ENCODE data around the gene PPOX.

The PPOX gene

GRCh38 chr1:161206411-161207140 lies 40.4 kb downstream of the PPOX start:
- no peak overlapping the region for H3K9ac ChIP-seq (ENCODE audit: low read length)
- H3K36me3 ChIP-seq (ENCODE audit: control insufficient read depth, insufficient read depth, low read length): peaks cover 22% of the 10 kb centered on the region
- H3K4me3 ChIP-seq (ENCODE audit: low read length): no peak overlapping the region
- H3K9me3 ChIP-seq (ENCODE audit: control insufficient read depth, low read length): no peaks in the 10 kb centered on the region
- H3K27me3 ChIP-seq (ENCODE audit: control insufficient read depth, insufficient read depth, low read length): no peaks in the 10 kb centered on the region
- H3K4me1 ChIP-seq (ENCODE audit: control insufficient read depth, insufficient read depth, low read length): peaks cover 13% of the 10 kb centered on the region

- no peak overlapping the region for H3K4me3 ChIP-seq (ENCODE audit: low read length)
- no peaks in the 10 kb centered on the region for H3K9me3 ChIP-seq (ENCODE audit: control insufficient read depth, low read length)
- no peak overlapping the region for H3K9ac ChIP-seq (ENCODE audit: low read length)
- no peaks in the 10 kb centered on the region for H3K27me3 ChIP-seq (ENCODE audit: control insufficient read depth, insufficient read depth, low read length)
- H3K36me3 ChIP-seq (ENCODE audit: control insufficient read depth, insufficient read depth, low read length): peaks cover 22% of the 10 kb centered on the region
- H3K4me1 ChIP-seq (ENCODE audit: control insufficient read depth, insufficient read depth, low read length): peaks cover 10% of the 10 kb centered on the region
These were observed 40.9 kb downstream of the PPOX start for GRCh38 chr1:161207173-161207572.

DNA sequence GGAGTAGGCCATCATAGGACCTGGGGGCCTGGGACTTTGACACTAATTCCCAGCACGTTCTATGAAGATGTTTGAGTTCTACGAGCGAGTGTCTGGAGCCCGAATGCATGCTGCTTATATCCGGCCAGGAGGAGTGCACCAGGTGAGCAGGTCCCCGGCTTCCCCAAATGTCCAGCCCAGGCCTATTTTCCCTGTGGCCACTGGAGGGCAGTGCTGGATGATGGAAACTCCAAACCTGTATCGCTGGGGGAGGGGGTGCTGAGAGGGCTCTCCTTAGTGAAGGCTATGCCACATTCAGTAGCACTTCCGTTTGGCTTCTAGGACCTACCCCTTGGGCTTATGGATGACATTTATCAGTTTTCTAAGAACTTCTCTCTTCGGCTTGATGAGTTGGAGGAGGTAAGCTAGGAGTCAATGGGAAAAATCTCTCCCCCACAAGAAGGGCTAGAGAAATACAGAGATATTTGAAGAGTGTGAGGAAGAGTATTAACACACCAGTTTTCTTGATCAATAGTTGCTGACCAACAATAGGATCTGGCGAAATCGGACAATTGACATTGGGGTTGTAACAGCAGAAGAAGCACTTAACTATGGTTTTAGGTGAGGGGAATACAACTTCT lies 43.7 kb downstream of the PPOX start:
- Histone ChIP-seq H3K9ac (ENCODE audit: low read length) (no peak overlapping the region), H3K9me3 (ENCODE audit: control insufficient read depth, low read length) (no peaks in the 10 kb centered on the region), H3K4me1 (ENCODE audit: control insufficient read depth, insufficient read depth, low read length) (no peaks in the 10 kb centered on the region)

GRCh38 chr1:161214369-161214768 lies 48.1 kb downstream of the PPOX start:
- Histone ChIP-seq H3K9me3 (ENCODE audit: control insufficient read depth, low read length) (no peaks in the 10 kb centered on the region), H3K4me1 (ENCODE audit: control insufficient read depth, insufficient read depth, low read length) (no peaks in the 10 kb centered on the region), H3K9ac (ENCODE audit: low read length) (no peak overlapping the region), H3K36me3 (ENCODE audit: control insufficient read depth, insufficient read depth, low read length) (peaks cover 26% of the 10 kb centered on the region), H3K4me3 (ENCODE audit: low read length) (no peak overlapping the region), H3K27me3 (ENCODE audit: control insufficient read depth, insufficient read depth, low read length) (no peaks in the 10 kb centered on the region)

More for the DNA sequence above, 43.7 kb downstream of the PPOX start:
- no peak overlapping the region for H3K4me3 ChIP-seq (ENCODE audit: low read length)
- H3K36me3 ChIP-seq (ENCODE audit: control insufficient read depth, insufficient read depth, low read length): peaks cover 31% of the 10 kb centered on the region
- no peaks in the 10 kb centered on the region for H3K27me3 ChIP-seq (ENCODE audit: control insufficient read depth, insufficient read depth, low read length)

DNA sequence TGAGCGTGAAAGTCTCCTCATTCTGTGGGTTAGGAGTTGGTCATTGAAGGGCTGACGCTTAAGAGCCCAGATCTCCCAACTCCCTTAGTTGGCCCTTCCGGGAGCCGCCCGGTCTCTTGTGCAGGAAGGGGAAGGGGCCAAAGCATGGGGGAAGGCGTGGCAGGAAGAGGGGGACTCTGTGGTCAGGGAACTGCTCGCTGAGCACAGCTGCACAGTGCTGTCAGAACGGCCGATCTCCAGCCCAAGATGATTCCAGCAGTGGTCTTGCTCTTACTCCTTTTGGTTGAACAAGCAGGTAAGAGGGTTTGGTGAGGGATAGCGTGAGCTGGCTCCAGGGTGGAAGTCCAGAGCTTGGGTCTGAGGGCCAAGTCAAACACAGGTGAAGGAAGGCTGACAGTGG lies 48.9 kb downstream of the PPOX start, which contains the start of gene FCER1G:
FCER1G (plus strand) TSS at position 220 of the 400 bp plus-strand sequence; CDS start at position 247, 27 bp downstream.
- H3K9ac ChIP-seq (ENCODE audit: low read length): no peak within 1 kb of the TSS
- H3K27me3 ChIP-seq (ENCODE audit: control insufficient read depth, insufficient read depth, low read length): no peaks in the 10 kb centered on the region
- H3K36me3 ChIP-seq (ENCODE audit: control insufficient read depth, insufficient read depth, low read length): peaks cover 22% of the 10 kb centered on the region
- no peaks in the 10 kb centered on the region for H3K4me1 ChIP-seq (ENCODE audit: control insufficient read depth, insufficient read depth, low read length)
- H3K9me3 ChIP-seq (ENCODE audit: control insufficient read depth, low read length): no peaks in the 10 kb centered on the region
- H3K4me3 ChIP-seq (ENCODE audit: low read length): no peak within 1 kb of the TSS

- Histone ChIP-seq H3K9ac (ENCODE audit: low read length) (peak overlapping the region; percentile 51), H3K9me3 (ENCODE audit: control insufficient read depth, low read length) (no peaks in the 10 kb centered on the region), H3K4me1 (ENCODE audit: control insufficient read depth, insufficient read depth, low read length) (no peaks in the 10 kb centered on the region), H3K36me3 (ENCODE audit: control insufficient read depth, insufficient read depth, low read length) (peaks cover 10% of the 10 kb centered on the region), H3K27me3 (ENCODE audit: control insufficient read depth, insufficient read depth, low read length) (no peaks in the 10 kb centered on the region), H3K4me3 (ENCODE audit: low read length) (no peak overlapping the region)
These were observed 50.9 kb downstream of the PPOX start for GRCh38 chr1:161216945-161217712.

- Histone ChIP-seq H3K4me3 (ENCODE audit: low read length) (no peak overlapping the region), H3K36me3 (ENCODE audit: control insufficient read depth, insufficient read depth, low read length) (peaks cover 10% of the 10 kb centered on the region), H3K9ac (ENCODE audit: low read length) (no peak overlapping the region), H3K4me1 (ENCODE audit: control insufficient read depth, insufficient read depth, low read length) (no peaks in the 10 kb centered on the region), H3K27me3 (ENCODE audit: control insufficient read depth, insufficient read depth, low read length) (no peaks in the 10 kb centered on the region), H3K9me3 (ENCODE audit: control insufficient read depth, low read length) (no peaks in the 10 kb centered on the region)
These were observed 51.6 kb downstream of the PPOX start for GRCh38 chr1:161217831-161218230.

DNA sequence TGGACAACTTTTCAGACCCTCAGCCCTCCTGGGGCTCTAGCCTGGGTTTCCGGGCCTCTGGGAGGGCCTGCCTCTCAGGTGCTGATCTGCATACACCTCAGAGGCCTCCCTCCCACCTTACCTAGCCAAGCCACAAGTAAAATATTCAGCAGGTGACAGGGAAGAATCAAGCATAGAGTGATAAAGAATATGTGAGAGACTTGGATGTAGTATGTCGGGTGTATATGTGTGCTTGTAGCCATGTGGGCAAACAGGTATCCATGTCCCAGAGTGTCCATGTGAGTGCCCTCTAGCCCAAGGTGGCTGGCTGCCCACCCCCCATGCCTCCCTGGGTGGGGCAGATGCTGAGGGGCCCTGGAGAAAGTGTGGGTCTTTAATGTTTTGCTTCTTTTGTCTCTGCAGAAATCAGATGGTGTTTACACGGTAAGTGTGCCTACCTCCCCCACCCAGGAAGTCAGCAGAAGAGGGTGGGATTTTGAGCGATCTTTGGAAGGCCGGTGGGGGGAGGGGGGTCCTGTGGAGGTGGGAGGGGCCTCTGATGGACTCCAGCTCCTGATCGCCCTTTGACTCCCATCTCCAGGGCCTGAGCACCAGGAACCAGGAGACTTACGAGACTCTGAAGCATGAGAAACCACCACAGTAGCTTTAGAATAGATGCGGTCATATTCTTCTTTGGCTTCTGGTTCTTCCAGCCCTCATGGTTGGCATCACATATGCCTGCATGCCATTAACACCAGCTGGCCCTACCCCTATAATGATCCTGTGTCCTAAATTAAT lies 52.3 kb downstream of the PPOX start:
- Histone ChIP-seq H3K9me3 (ENCODE audit: control insufficient read depth, low read length) (no peaks in the 10 kb centered on the region), H3K4me3 (ENCODE audit: low read length) (no peak overlapping the region), H3K27me3 (ENCODE audit: control insufficient read depth, insufficient read depth, low read length) (no peaks in the 10 kb centered on the region), H3K36me3 (ENCODE audit: control insufficient read depth, insufficient read depth, low read length) (peaks cover 3% of the 10 kb centered on the region), H3K9ac (ENCODE audit: low read length) (no peak overlapping the region), H3K4me1 (ENCODE audit: control insufficient read depth, insufficient read depth, low read length) (no peaks in the 10 kb centered on the region)

GRCh38 chr1:161219078-161219892 lies 53.1 kb downstream of the PPOX start:
- Histone ChIP-seq H3K36me3 (ENCODE audit: control insufficient read depth, insufficient read depth, low read length) (no peaks in the 10 kb centered on the region), H3K27me3 (ENCODE audit: control insufficient read depth, insufficient read depth, low read length) (no peaks in the 10 kb centered on the region), H3K9me3 (ENCODE audit: control insufficient read depth, low read length) (no peaks in the 10 kb centered on the region), H3K4me3 (ENCODE audit: low read length) (no peak overlapping the region), H3K4me1 (ENCODE audit: control insufficient read depth, insufficient read depth, low read length) (no peaks in the 10 kb centered on the region), H3K9ac (ENCODE audit: low read length) (no peak overlapping the region)

- no peak overlapping the region for H3K4me3 ChIP-seq (ENCODE audit: low read length)
- H3K36me3 ChIP-seq (ENCODE audit: control insufficient read depth, insufficient read depth, low read length): no peaks in the 10 kb centered on the region
- H3K27me3 ChIP-seq (ENCODE audit: control insufficient read depth, insufficient read depth, low read length): no peaks in the 10 kb centered on the region
- no peak overlapping the region for H3K9ac ChIP-seq (ENCODE audit: low read length)
- peaks cover 1% of the 10 kb centered on the region for H3K4me1 ChIP-seq (ENCODE audit: control insufficient read depth, insufficient read depth, low read length)
- H3K9me3 ChIP-seq (ENCODE audit: control insufficient read depth, low read length): no peaks in the 10 kb centered on the region
These were observed 53.8 kb downstream of the PPOX start for GRCh38 chr1:161220002-161220401.

Measured in mucosa of stomach (tissue), 1 donor.